GM18520 (cell line): ENCODE data around the gene SNCA.

Experiments used
- ATAC-seq: cut with Tn5 transposase; IDR thresholded peaks from one replicate; pipeline ENCODE4 v1.9.1; 2021; ENCODE audit not compliant: unreplicated experiment

SNCA gene

GRCh38 chr4:89712827-89713226 is 124.1 kb downstream of the SNCA start:
- ATAC-seq: no peak

DNA sequence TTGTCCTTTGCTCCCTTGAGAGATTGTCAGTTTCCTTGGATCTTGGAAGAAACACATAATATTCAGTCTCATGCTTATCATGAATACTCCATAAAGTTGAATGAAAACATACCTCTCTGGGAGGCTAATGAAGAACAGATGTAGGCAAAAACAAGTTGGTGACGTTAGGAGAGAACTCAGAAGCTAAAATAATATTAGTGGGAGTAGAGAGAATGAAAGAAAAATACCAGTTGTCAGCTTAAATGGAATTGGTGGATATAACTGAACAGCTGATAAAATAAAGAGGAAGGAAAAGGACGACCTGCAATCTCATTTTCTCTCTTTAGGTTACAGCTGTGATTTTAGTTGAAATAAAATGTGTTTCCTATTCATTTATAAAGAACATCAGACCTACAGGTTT is 124.8 kb downstream of the SNCA start:
- ATAC-seq: no peak

GRCh38 chr4:89708903-89709421 is 128.0 kb downstream of the SNCA start:
- no peak for ATAC-seq

DNA sequence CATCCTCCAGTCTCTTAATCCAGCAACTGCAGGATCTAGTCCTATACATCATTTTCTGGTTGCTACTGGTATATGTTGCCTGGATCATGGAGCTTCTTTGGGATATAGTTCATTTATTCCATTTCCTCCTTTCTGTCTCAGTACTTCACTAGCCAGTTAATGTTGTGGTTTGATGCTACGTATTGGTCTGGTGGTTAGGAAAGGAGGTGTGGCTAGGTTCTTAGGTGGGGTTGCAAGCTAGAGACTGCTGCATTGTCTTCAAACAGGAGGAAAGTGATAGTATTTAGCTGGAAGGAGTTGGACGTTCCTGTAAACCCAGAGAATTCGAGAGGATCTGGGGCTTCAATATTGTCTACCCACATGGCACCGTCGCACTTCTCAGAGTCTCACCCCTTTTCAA is 129.5 kb downstream of the SNCA start:
- no peak for ATAC-seq

DNA sequence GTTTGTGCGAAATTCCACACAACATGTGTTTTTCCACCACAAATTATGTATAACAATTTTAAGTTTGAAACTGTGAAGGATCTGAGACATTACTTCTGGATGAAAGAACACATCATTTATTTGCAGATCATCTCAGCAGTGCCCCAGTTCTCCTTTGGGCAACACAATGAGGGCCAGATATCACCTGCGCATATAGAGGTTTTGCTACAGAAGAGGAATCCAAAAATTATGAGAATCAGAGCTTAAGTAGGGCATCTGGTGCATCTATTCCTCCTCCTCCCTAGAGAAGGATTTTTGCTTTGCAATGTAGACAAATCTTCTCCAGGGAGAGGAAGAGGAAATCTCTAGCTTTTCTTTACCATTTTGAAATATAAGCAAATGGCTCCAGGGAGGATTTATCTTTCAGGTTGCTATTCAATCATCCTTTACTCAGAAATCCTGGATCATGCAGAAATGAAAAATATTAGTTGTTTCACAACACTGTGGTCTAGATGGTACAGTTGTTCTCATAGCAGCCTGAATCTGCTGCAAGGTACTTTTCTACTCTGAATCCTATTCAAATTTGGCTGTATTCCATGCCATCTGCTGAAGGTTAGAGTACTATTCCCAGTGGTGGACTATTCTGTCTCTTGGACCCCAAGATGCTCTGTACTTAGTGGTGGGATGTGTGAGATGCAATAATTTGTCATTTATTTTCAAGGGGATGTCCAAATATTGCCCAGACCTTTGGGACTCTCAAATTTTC is 132.1 kb downstream of the SNCA start:
- ATAC-seq: no peak

- no peak for ATAC-seq
Observed at GRCh38 chr4:89703829-89704590, 133.0 kb downstream of the SNCA start.

DNA sequence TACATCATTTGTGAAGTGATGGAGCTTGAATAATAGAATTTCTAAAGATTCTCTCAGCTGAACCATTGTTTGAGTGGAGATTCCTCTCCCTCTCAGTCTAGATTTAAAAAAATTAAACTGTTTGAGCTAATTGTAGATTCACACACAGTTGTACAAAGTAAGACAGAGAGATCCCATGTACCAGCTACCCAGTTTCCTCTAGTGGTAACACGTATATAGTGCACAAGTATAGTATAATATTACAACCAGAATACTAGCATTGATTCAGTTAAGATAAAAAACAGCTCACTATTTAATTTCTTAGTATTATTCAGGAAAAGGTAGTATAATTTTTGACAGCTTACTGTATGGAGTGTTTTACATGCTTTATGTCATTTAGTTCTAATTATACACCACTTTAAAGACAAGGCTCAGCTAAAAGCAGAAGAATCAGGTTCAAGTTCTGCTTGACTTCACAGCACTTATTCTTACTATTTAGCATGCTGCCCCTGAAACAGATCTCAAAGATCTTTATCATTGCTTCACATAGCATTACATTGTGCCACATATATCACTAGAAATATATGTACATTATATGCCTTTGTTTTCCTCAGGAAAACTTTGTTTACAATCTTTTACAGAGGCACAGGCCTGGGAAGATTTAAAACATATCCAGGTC is 136.1 kb downstream of the SNCA start:
- ATAC-seq: no peak

DNA sequence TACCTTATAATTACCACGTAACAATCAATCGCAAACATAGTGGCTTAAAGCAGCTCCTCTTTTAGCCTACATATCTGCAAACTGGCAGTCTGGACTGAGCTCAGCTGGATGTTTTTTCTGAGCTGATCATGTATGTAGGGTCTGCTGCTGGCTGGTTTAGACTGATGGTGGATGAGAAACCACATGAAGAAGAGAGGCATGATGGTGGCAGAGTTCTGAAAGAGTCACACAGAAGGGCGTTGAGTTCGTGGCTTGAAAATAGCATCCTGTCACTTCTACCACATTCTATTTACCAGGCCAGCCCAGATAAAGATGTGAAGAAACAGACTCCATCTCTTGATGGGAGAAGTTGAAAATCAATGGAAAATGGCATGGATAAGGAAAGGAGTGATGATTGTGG is 151.3 kb downstream of the SNCA start:
- no peak for ATAC-seq

DNA sequence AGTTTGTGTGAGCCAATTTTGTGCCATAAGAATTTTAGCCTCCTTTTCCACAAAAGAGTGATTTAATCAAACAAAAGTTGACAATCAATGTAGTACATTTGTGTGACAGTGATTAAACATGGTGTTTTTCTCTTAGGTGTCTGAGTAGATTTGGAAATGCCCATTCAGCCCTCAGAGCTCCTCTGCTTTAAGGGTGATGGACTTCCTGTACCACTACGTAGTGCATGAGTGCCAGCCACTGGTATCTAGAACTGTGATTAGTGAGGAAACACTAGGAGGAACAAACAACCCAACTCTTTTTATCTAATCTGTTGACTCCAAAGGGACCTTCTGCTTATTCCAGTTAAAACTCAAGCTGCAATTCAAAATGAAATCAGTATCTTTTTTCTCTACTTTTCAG is 151.7 kb downstream of the SNCA start:
- no peak for ATAC-seq

- ATAC-seq: no peak
Observed at GRCh38 chr4:89684536-89684935, 152.4 kb downstream of the SNCA start.

DNA sequence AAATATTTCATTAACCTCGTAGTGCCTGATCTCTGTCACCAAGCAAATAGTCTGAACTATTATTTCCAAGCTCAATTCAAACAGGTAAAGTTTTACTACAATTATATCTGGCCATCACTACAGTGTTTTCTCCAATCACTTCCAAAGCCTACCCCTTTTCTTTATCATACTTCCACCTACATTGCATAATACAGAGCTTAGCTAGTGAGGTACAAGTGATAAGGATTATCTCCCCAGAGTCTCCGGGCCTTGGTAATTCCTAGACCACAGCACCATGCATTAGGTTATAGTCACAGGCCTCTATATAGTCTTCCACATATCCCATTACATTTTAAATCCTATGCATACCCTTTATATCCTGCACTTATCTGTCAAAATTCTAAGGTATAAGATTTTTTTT is 154.2 kb downstream of the SNCA start:
- no peak for ATAC-seq

DNA sequence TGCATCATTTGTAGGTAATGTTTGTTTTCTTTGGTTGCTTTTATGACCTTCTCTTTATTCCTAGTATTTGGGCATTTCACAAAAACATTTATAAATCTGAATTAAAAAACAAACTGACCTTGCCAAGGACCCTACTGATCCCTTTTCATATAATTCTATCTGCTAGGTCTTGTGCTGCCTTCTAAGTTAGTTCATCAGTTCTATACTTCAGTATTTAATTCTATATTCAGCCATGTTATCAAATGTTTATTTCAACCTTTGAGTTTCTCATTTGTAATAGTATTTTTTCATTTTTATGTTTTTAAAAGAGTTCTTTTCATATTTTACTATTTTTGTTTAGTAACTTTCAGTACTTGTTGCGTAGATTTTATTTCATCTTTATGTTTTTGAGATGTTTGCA is 155.3 kb downstream of the SNCA start:
- no peak for ATAC-seq

DNA sequence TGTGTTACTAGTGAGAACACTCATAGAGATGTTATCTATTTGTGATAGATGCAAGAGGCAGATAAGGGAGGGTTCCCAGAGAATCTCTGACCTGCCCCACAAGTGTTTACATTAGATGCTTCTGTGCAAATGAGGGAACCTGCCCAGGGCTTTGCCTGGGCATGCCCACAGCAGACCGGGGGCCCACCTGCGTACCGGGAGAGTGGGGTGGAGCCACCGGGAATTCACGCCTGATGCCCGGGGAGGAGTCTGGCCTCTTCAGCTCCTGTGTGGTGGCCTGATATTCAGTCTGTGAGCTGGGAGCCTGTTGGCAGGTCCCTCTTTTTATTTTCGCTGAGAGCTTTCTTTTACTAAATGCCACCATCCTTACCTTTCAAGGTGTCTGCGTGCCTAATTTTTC is 155.7 kb downstream of the SNCA start:
- no peak for ATAC-seq

- no peak for ATAC-seq
Observed at GRCh38 chr4:89674876-89675459, 162.0 kb downstream of the SNCA start.
